Astrocyte (in vitro differentiated cells and primary cell): ENCODE results near the gene ESYT3. TPM values are rescaled to one million over a fixed set of nuclear protein-coding genes. Genes with fewer than 3 reads are reported as not detected.

Experiments
- DNase-seq: peaks from one replicate; pipeline ENCODE4 v3.0.0-alpha.2; 2010; ENCODE audit warnings: low read depth
- FAIRE-seq: peaks from 2 replicates; lab custom pipeline; 2011; peaks lifted over from hg19 to GRCh38; lab: Jason Lieb, UNC
- H2AFZ ChIP-seq: 2 replicates; pipeline ENCODE4 v1.6.0; 2012; ENCODE audit warnings: low read depth, low read length, inconsistent platforms
- H3K27ac ChIP-seq: 2 replicates; pipeline ENCODE4 v1.5.1; 2011; ENCODE audit warnings: low read depth, low read length, inconsistent platforms
- H3K27me3 ChIP-seq: 2 replicates; pipeline ENCODE4 v1.6.0; 2011; ENCODE audit warnings: low read length, inconsistent platforms; ENCODE audit not compliant: insufficient read depth
- H3K36me3 ChIP-seq: 2 replicates; pipeline ENCODE4 v1.5.1; 2011; ENCODE audit warnings: low read length, inconsistent platforms; ENCODE audit not compliant: insufficient read depth
- H3K4me1 ChIP-seq: 2 replicates; pipeline ENCODE4 v1.5.1; 2011; ENCODE audit warnings: low read length, inconsistent platforms; ENCODE audit not compliant: insufficient read depth
- H3K4me2 ChIP-seq: 2 replicates; pipeline ENCODE4 v1.6.0; 2012; ENCODE audit warnings: low read length, inconsistent platforms
- H3K4me3 ChIP-seq: 2 replicates; pipeline ENCODE4 v1.5.1; 2011; ENCODE audit warnings: low read depth, mild to moderate bottlenecking, low read length, inconsistent platforms; ENCODE audit not compliant: insufficient read depth
- H3K79me2 ChIP-seq: 2 replicates; pipeline ENCODE4 v1.6.0; 2012; ENCODE audit warnings: mild to moderate bottlenecking, low read length, inconsistent platforms; ENCODE audit not compliant: insufficient read depth
- H3K9ac ChIP-seq: 2 replicates; pipeline ENCODE4 v1.6.0; 2012; ENCODE audit warnings: mild to moderate bottlenecking, low read length, inconsistent platforms
- H3K9me3 ChIP-seq: 2 replicates; pipeline ENCODE4 v1.5.1; 2012; ENCODE audit warnings: low read depth, mild to moderate bottlenecking, low read length, inconsistent platforms; ENCODE audit not compliant: insufficient read depth
- H4K20me1 ChIP-seq: 2 replicates; pipeline ENCODE4 v1.6.0; 2012; ENCODE audit warnings: low read length, inconsistent platforms; ENCODE audit not compliant: insufficient read depth
- H3K27ac Mint-ChIP-seq: one replicate; pipeline ENCODE4 v1.8.0; 2021; ENCODE audit warnings: mild to moderate bottlenecking, mixed read lengths; ENCODE audit not compliant: unreplicated experiment
- H3K27me3 Mint-ChIP-seq: one replicate; pipeline ENCODE4 v1.8.0; 2021; ENCODE audit warnings: low read depth, mixed read lengths; ENCODE audit not compliant: unreplicated experiment
- H3K36me3 Mint-ChIP-seq: one replicate; pipeline ENCODE4 v1.8.0; 2021; ENCODE audit warnings: low read depth, mixed read lengths; ENCODE audit not compliant: unreplicated experiment
- H3K4me1 Mint-ChIP-seq: one replicate; pipeline ENCODE4 v1.8.0; 2021; ENCODE audit warnings: low read depth, mixed read lengths; ENCODE audit not compliant: unreplicated experiment
- H3K4me3 Mint-ChIP-seq: one replicate; pipeline ENCODE4 v1.8.0; 2021; ENCODE audit warnings: mild to moderate bottlenecking, moderate library complexity, mixed read lengths; ENCODE audit not compliant: unreplicated experiment
- H3K9me3 Mint-ChIP-seq: one replicate; pipeline ENCODE4 v1.8.0; 2021; ENCODE audit warnings: mild to moderate bottlenecking, mixed read lengths; ENCODE audit not compliant: unreplicated experiment
- CTCF ChIP-seq: IDR thresholded peaks from 2 replicates; pipeline ENCODE4 v1.5.1; 2011; ENCODE audit warnings: low read depth, mild to moderate bottlenecking, inconsistent platforms, low read length, moderate library complexity; ENCODE audit not compliant: insufficient read depth
- EZH2 ChIP-seq: IDR thresholded peaks from 2 replicates; pipeline ENCODE4 v1.6.1; 2012; ENCODE audit warnings: mild to moderate bottlenecking, low read length, inconsistent platforms; ENCODE audit not compliant: insufficient read depth
- total RNA-seq: library from RNA; stranded (reverse); gene quantifications from 2 replicates; pipeline ENCODE4 v1.2.1, GENCODE V29; 2021

Gene ESYT3
- total RNA-seq, 1 donor from 2014 or later, result 2.0 TPM

GRCh38 chr3:138467931-138468330, 33.5 kb downstream of the ESYT3 start:
- FAIRE-seq (no peak), DNase-seq (no peak)
- Histone ChIP-seq H3K9ac (no peak overlapping the region), H3K4me1 (no peaks in the 10 kb centered on the region), H3K9me3 (no peaks in the 10 kb centered on the region), H3K27me3 (peaks cover 7% of the 10 kb centered on the region), H3K4me3 (no peak overlapping the region), H3K36me3 (no peaks in the 10 kb centered on the region), H3K27ac (no peak overlapping the region), H3K79me2 (no peaks in the 10 kb centered on the region), H3K4me2 (no peak overlapping the region), H4K20me1 (no peaks in the 10 kb centered on the region), H2AFZ (no peak overlapping the region)
- no peak overlapping the region for H3K4me3 Mint-ChIP-seq
- no peak for TF ChIP-seq EZH2
- TF ChIP-seq CTCF, result no peak
- H3K27me3 Mint-ChIP-seq, result peaks cover 10% of the 10 kb centered on the region
- peaks cover 6% of the 10 kb centered on the region for H3K4me1 Mint-ChIP-seq
- no peak overlapping the region for H3K27ac Mint-ChIP-seq
- no peaks in the 10 kb centered on the region for H3K9me3 Mint-ChIP-seq
- peaks cover 14% of the 10 kb centered on the region for H3K36me3 Mint-ChIP-seq

- FAIRE-seq (no peak), DNase-seq (no peak)
- Histone ChIP-seq H3K9ac (no peak overlapping the region), H3K36me3 (no peaks in the 10 kb centered on the region), H3K9me3 (no peaks in the 10 kb centered on the region), H3K4me3 (no peak overlapping the region), H3K4me1 (no peaks in the 10 kb centered on the region), H3K79me2 (no peaks in the 10 kb centered on the region), H3K27me3 (peaks cover 7% of the 10 kb centered on the region), H4K20me1 (no peaks in the 10 kb centered on the region), H2AFZ (no peak overlapping the region), H3K27ac (no peak overlapping the region), H3K4me2 (no peak overlapping the region)
- peaks cover 16% of the 10 kb centered on the region for H3K36me3 Mint-ChIP-seq
- H3K27me3 Mint-ChIP-seq, result peaks cover 10% of the 10 kb centered on the region
- H3K4me1 Mint-ChIP-seq, result peaks cover 6% of the 10 kb centered on the region
- H3K4me3 Mint-ChIP-seq, result no peak overlapping the region
- no peak overlapping the region for H3K27ac Mint-ChIP-seq
- no peaks in the 10 kb centered on the region for H3K9me3 Mint-ChIP-seq
- TF ChIP-seq EZH2 (no peak), CTCF (no peak)
Measured at GRCh38 chr3:138468451-138468850, 34.0 kb downstream of the ESYT3 start.

- FAIRE-seq (no peak), DNase-seq (no peak)
- no peak overlapping the region for H3K27ac Mint-ChIP-seq
- no peak overlapping the region for H3K4me2 ChIP-seq
- no peaks in the 10 kb centered on the region for H3K4me1 ChIP-seq
- no peak overlapping the region for H3K9ac ChIP-seq
- no peaks in the 10 kb centered on the region for H3K79me2 ChIP-seq
- no peaks in the 10 kb centered on the region for H3K36me3 ChIP-seq
- no peaks in the 10 kb centered on the region for H4K20me1 ChIP-seq
- H3K36me3 Mint-ChIP-seq, result peaks cover 17% of the 10 kb centered on the region
- peaks cover 7% of the 10 kb centered on the region for H3K27me3 Mint-ChIP-seq
- H3K4me3 Mint-ChIP-seq, result no peak overlapping the region
- H3K9me3 ChIP-seq, result no peaks in the 10 kb centered on the region
- no peak overlapping the region for H3K4me3 ChIP-seq
- peaks cover 6% of the 10 kb centered on the region for H3K4me1 Mint-ChIP-seq
- TF ChIP-seq EZH2, result no peak
- TF ChIP-seq CTCF, result no peak
- no peak overlapping the region for H3K27ac ChIP-seq
- no peak overlapping the region for H2AFZ ChIP-seq
- H3K9me3 Mint-ChIP-seq, result no peaks in the 10 kb centered on the region
- H3K27me3 ChIP-seq, result peaks cover 7% of the 10 kb centered on the region
Measured at GRCh38 chr3:138468886-138469285, 34.5 kb downstream of the ESYT3 start.
